ENCODE data around the gene VPS11. TPM values are rescaled to one million over a fixed set of nuclear protein-coding genes. Genes with fewer than 3 reads are reported as not detected.

The VPS11 gene
- polyA plus RNA-seq, 2 of the 4 experiments (the other 2 are of a cell fraction): 4.6 to 12.0 TPM

- Histone ChIP-seq H3K4me2 (no peak overlapping the region), H3K27ac (no peak overlapping the region), H3K4me1 (0 out of 3 replicates have a peak, but pooled peaks cover 4% of the 10 kb centered on the region), H3K4me3 (no peak overlapping the region), H3K9me3 (no peaks in the 10 kb centered on the region)
- no peak for DNase-seq (ENCODE audit: low read depth in 1 of 2, low spot score in 1 of 2)
- 85% methylated on average over 23 of the region's 24 CpGs for WGBS (ENCODE audit: missing lambda C conversion rate)
- no peak for ATAC-seq
- TF ChIP-seq HOXA7 (CRISPR knock-in tag; IDR thresholded peaks at IDR 0.05) (no peak), BCL3 (IDR thresholded peaks at IDR 0.05) (no peak), JUN (IDR thresholded peaks at IDR 0.05) (no peak), RAD21 (conservative IDR thresholded peaks at IDR 0.05 in 1 of 2, IDR thresholded peaks at IDR 0.05 in 1 of 2) (no peak), HES2 (IDR thresholded peaks at IDR 0.05) (no peak), KDM1A (IDR thresholded peaks at IDR 0.05; ENCODE audit: low read depth) (no peak), TP53 (CRISPR knock-in tag; IDR thresholded peaks at IDR 0.05) (no peak), RARB (CRISPR knock-in tag; IDR thresholded peaks at IDR 0.05) (no peak), ESRRA (IDR thresholded peaks at IDR 0.05; ENCODE audit: borderline replicate concordance, low read length) (no peak), TFCP2L1 (CRISPR knock-in tag; IDR thresholded peaks at IDR 0.05) (no peak), JUNB (IDR thresholded peaks at IDR 0.05) (no peak)
- POLR2A ChIA-PET: no interaction called here
- CTCF ChIA-PET: interaction anchor here (0.9 to 1.5 kb wide), 2 partner anchors 9 to 30 kb away, joined by 3 to 4 read pairs; partner anchors contain the start of gene C2CD2L
- FAIRE-seq: no peak
Observed at GRCh38 chr11:119115484-119116234, 48.0 kb downstream of the VPS11 start.

GRCh38 chr11:119116235-119116594, 48.6 kb downstream of the VPS11 start:
- POLR2A ChIA-PET: no interaction called here
- TF ChIP-seq CTCF (IDR thresholded peaks at IDR 0.05): no peak
- TF ChIP-seq HOXB13 (CRISPR knock-in tag; IDR thresholded peaks at IDR 0.05; ENCODE audit: low read depth): no peak
- TF ChIP-seq RFX5 (IDR thresholded peaks at IDR 0.05): no peak
- TF ChIP-seq HES2 (IDR thresholded peaks at IDR 0.05): no peak
- TF ChIP-seq CEBPB (IDR thresholded peaks at IDR 0.05): no peak
- no peak for TF ChIP-seq ZC3H11A (IDR thresholded peaks at IDR 0.05)
- TF ChIP-seq TP53 (CRISPR knock-in tag; IDR thresholded peaks at IDR 0.05): no peak
- no peak for TF ChIP-seq EHF (CRISPR knock-in tag; IDR thresholded peaks at IDR 0.05)
- Histone ChIP-seq H3K9me3 (no peaks in the 10 kb centered on the region), H3K4me1 (0 out of 3 replicates have a peak, but pooled peaks cover 4% of the 10 kb centered on the region), H3K4me3 (no peak overlapping the region), H3K4me2 (no peak overlapping the region), H3K27ac (no peak overlapping the region)
- DNase-seq (ENCODE audit: low read depth in 1 of 2, low spot score in 1 of 2) (no peak), FAIRE-seq (no peak), ATAC-seq (no peak)
- 89% methylated on average over 10 of the region's 10 CpGs for WGBS (ENCODE audit: missing lambda C conversion rate)
- CTCF ChIA-PET: interaction anchor here (0.9 to 1.5 kb wide), 2 partner anchors 10 to 29 kb away, joined by 3 to 4 read pairs; partner anchors contain the start of gene C2CD2L

GRCh38 chr11:119116601-119117000, 49.0 kb downstream of the VPS11 start:
- POLR2A ChIA-PET: no interaction called here
- Histone ChIP-seq H3K4me3 (no peak overlapping the region), H3K27ac (no peak overlapping the region), H3K4me1 (0 out of 3 replicates have a peak, but pooled peaks cover 4% of the 10 kb centered on the region), H3K9me3 (no peaks in the 10 kb centered on the region), H3K4me2 (no peak overlapping the region)
- CTCF ChIA-PET: interaction anchor here (0.7 to 1.5 kb wide), 3 partner anchors 10 to 80 kb away, joined by 3 to 4 read pairs (median 3); partner anchors contain the start of gene C2CD2L
- TF ChIP-seq EHMT2 (IDR thresholded peaks at IDR 0.05; ENCODE audit: low read depth) (no peak), SREBF2 (IDR thresholded peaks at IDR 0.05) (no peak), HOXA7 (CRISPR knock-in tag; IDR thresholded peaks at IDR 0.05) (no peak), CHD2 (IDR thresholded peaks at IDR 0.05; ENCODE audit: low read length, partially characterized antibody) (no peak), SMC3 (IDR thresholded peaks at IDR 0.05) (no peak), CEBPB (IDR thresholded peaks at IDR 0.05) (no peak), EHF (CRISPR knock-in tag; IDR thresholded peaks at IDR 0.05) (no peak), NFE2L2 (conservative IDR thresholded peaks at IDR 0.05; ENCODE audit: low read length) (no peak), ZNF302 (CRISPR knock-in tag; IDR thresholded peaks at IDR 0.05) (no peak), JUN (IDR thresholded peaks at IDR 0.05) (no peak)
- ATAC-seq (no peak), FAIRE-seq (no peak), DNase-seq (ENCODE audit: low read depth in 1 of 2, low spot score in 1 of 2) (no peak)
- 72% methylated on average over 5 of the region's 5 CpGs for WGBS (ENCODE audit: missing lambda C conversion rate)
